IPS-20b (cell line): ENCODE measurements around the gene GPR107.

Experiments
- H3K27ac ChIP-seq: one replicate; pipeline ENCODE4 v1.5.1; 2013; ENCODE audit warnings: low read length
- H3K27me3 ChIP-seq: 2 replicates; pipeline ENCODE4 v1.6.1; 2013; ENCODE audit warnings: mild to moderate bottlenecking, low read length, inconsistent platforms; ENCODE audit not compliant: insufficient read depth
- H3K36me3 ChIP-seq: 2 replicates; pipeline ENCODE4 v1.6.1; 2013; ENCODE audit warnings: low read depth, mild to moderate bottlenecking, inconsistent platforms, low read length, moderate library complexity; ENCODE audit not compliant: insufficient read depth
- H3K4me1 ChIP-seq: 2 replicates; pipeline ENCODE4 v1.6.1; 2013; ENCODE audit warnings: mild to moderate bottlenecking, control low read depth, inconsistent platforms, low read length, moderate library complexity; ENCODE audit not compliant: insufficient read depth
- H3K4me3 ChIP-seq: 2 replicates; pipeline ENCODE4 v1.5.1; 2013; ENCODE audit warnings: mild to moderate bottlenecking, low read length, inconsistent platforms
- H3K9ac ChIP-seq: 2 replicates; pipeline ENCODE4 v1.6.1; 2013; ENCODE audit warnings: low read depth, mild to moderate bottlenecking, inconsistent platforms, low read length, moderate library complexity
- H3K9me3 ChIP-seq: 2 replicates; pipeline ENCODE4 v1.6.1; 2013; ENCODE audit warnings: mild to moderate bottlenecking, low read depth, low read length, inconsistent platforms; ENCODE audit not compliant: insufficient read depth

The GPR107 gene

DNA sequence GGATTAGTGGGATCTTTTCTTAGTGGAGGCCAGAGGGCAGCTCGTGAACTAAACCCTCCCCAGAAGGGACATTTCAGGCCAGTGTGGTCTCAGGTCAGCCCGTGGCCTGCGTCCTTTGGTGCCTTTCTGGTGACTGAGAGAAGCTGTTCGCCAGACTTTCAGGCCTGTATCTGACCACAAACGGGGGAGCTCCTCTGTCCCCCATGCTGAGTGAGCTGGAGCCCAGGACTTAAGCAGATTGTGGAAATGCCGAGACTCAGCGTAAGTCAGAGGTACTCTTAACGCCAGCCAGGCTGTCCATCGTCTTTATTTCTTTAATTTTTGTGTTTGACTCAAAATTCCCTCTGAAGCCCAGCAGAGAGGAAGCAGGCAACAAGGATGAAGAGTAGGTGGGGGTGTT is 63.7 kb downstream of the GPR107 start:
- Histone ChIP-seq H3K27ac (no peak overlapping the region), H3K36me3 (no peaks in the 10 kb centered on the region; the same call in 1 of the 2 replicates)

DNA sequence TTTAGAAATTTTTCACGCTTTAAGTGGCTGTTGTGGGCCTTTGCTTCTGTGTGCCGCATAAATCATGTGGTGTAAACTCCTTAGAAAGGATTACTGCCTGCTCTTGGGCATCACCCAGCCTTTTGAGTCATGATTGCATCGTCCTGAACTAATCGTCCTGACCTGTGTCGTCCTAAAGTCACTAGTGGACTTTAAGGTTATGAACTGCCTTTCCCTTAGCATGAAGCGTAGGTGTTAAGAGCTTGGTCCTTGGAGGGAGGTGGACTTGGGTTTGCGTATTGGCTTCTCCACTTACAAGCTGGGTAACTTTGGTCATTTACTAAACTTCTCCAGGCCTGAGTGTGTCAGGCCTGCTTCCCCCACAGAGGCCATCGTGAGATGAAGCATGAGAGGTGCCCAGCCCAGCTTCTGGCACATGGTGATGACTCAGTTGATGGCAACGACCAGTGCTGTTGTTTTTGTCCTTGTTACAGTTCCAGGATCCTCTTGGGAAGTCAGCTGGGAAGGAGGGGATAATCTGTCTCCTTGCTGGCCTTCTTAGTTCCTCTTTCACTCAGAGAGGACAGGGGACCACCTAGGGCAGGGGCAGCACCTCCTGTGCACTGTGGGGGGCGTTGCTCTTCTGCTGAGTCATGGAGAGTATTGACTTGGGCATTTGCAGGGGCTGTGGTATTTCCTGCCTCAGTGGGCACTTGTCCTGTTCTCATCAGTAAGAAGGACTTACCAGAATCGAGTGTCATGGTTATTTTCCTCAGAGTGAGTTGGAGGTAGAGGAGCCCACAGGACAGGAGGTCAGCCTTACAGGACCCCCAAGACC is 64.3 kb downstream of the GPR107 start:
- Histone ChIP-seq H3K27ac (peak overlapping the region; percentile 8), H3K4me1 (peaks cover 15% of the 10 kb centered on the region; the same call in 1 of the 2 replicates), H3K4me3 (no peak overlapping the region), H3K9me3 (no peaks in the 10 kb centered on the region), H3K9ac (peak overlapping the region; percentile 16; the same call in 1 of the 2 replicates), H3K36me3 (no peaks in the 10 kb centered on the region; the same call in 1 of the 2 replicates), H3K27me3 (no peaks in the 10 kb centered on the region)

More for the DNA sequence above, 63.7 kb downstream of the GPR107 start:
- no peaks in the 10 kb centered on the region for H3K9me3 ChIP-seq
- no peaks in the 10 kb centered on the region for H3K27me3 ChIP-seq
- H3K4me1 ChIP-seq = peaks cover 15% of the 10 kb centered on the region; the same call in 1 of the 2 replicates
- no peak overlapping the region for H3K4me3 ChIP-seq
- H3K9ac ChIP-seq = no peak overlapping the region; the same call in 1 of the 2 replicates

DNA sequence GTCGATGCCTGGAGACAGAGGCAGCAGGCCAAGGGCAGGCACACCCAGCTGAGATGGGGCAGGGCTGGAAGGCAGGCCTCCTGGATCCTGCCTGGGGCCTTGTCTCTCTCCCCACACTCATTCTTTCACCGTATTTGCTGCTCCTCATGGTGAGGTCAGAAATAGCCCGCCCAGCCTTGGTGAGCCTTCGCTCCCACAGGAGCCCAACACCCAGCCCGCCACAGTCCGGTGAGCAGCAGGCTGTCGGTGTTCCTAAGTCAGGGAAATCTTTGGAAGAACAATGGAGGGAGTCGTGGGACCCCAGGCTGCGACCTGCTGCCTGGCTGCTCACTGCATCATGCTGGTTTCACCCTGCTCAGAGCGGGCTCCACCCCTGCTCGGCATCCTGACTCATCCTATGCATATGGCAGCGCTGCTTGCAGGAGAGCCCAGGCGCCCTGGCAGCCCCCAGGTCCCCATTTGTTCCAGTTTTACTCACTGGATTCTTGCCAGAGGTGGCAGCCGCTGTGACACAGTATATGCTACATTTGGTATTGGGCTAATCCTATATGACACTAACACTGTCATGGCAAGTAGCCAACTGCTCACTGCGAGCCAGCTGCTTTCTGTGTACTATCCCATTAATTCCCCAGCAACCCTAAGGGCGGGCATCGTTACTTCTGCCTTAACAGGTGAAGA is 65.3 kb downstream of the GPR107 start:
- H3K4me3 ChIP-seq = no peak overlapping the region
- H3K27ac ChIP-seq = no peak overlapping the region
- H3K27me3 ChIP-seq = no peaks in the 10 kb centered on the region
- no peaks in the 10 kb centered on the region for H3K36me3 ChIP-seq
- H3K9me3 ChIP-seq = no peaks in the 10 kb centered on the region
- H3K9ac ChIP-seq = no peak overlapping the region
- H3K4me1 ChIP-seq = peaks cover 15% of the 10 kb centered on the region; the same call in 1 of the 2 replicates

DNA sequence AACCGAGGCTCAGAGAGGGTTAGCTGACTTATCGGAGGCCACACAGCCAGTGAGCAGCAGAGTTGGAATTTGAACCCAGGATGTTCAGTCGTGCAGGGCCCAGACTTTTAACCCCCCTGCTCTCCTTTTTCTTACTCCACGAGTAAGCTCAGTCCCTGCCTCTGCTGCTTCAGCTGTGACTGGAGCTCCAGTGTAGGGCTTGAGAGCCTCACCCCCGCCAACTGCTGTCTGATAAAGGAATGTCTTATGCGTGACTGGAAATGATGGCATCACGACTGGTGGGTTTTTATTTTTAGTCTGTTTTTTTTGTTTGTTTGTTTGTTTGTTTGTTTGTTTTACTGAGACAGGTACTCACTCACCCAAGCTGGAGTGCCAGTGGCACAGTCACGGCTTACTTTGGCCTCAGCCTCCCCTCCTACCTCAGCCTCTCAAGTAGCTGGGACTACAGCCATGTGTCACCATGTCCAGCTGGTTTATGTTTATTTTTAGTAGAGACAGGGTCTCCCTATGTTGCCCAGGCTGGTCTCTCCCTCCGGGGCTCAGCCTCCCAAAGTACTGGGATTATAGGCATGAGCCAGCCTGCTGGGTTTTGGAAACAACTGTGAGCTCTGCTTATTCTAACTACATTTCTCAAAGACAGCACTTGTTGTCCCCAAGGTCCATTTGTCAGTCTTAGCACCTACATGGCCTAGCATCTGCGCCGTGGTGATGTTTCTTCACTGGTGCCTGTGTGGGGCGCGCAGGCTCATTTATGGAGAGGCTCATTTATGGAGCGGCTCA is 66.0 kb downstream of the GPR107 start:
- H3K36me3 ChIP-seq = no peaks in the 10 kb centered on the region
- peaks cover 15% of the 10 kb centered on the region; the same call in 1 of the 2 replicates for H3K4me1 ChIP-seq
- H3K27me3 ChIP-seq = no peaks in the 10 kb centered on the region
- H3K9me3 ChIP-seq = no peaks in the 10 kb centered on the region
- H3K27ac ChIP-seq = no peak overlapping the region
- H3K4me3 ChIP-seq = no peak overlapping the region
- H3K9ac ChIP-seq = no peak overlapping the region; the same call in 1 of the 2 replicates

DNA sequence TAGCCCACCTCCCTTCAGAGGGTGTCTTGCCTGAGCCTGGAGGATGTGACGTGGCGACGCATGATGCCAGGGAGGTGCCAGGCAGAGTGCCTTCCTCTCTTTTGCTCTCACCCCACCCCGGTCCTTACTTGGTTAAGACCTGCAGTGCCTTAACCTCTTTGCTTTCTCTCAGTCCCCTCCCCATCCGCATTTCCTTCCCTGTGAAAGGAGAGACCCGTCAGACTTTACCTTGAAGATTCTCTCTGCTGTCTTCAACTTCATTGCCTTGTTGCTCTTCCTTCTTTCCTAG is 66.5 kb downstream of the GPR107 start:
- Histone ChIP-seq H3K4me3 (no peak overlapping the region), H3K36me3 (no peaks in the 10 kb centered on the region), H3K27ac (no peak overlapping the region), H3K9ac (no peak overlapping the region; the same call in 1 of the 2 replicates), H3K27me3 (no peaks in the 10 kb centered on the region), H3K9me3 (no peaks in the 10 kb centered on the region), H3K4me1 (peaks cover 15% of the 10 kb centered on the region; the same call in 1 of the 2 replicates)

- peaks cover 15% of the 10 kb centered on the region; the same call in 1 of the 2 replicates for H3K4me1 ChIP-seq
- no peaks in the 10 kb centered on the region for H3K27me3 ChIP-seq
- H3K9ac ChIP-seq = no peak overlapping the region
- no peak overlapping the region for H3K27ac ChIP-seq
- H3K9me3 ChIP-seq = no peaks in the 10 kb centered on the region
- H3K4me3 ChIP-seq = no peak overlapping the region
- no peaks in the 10 kb centered on the region for H3K36me3 ChIP-seq
Observed at GRCh38 chr9:130120832-130121231, 67.1 kb downstream of the GPR107 start.

DNA sequence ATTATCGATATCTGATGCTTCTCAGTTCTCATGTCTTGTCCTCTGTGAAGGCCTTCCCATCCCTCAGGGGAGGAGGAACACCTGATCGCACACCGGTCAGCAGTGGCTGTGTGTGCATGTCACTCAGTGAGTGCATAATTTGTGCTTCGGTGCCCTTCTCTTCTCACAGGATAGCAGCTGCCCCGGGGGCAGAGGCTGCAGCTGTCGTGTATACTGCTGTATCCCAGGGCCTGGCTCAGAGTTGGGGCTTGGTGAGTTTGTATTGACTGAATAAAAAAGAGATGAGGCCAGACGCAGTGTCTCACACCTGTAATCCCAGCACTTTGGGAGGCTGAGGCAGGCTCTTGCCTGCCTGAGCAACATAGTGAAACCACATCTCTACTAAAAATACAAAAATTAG is 68.8 kb downstream of the GPR107 start:
- Histone ChIP-seq H3K4me1 (peaks cover 12% of the 10 kb centered on the region; the same call in 1 of the 2 replicates), H3K27me3 (no peaks in the 10 kb centered on the region), H3K4me3 (no peak overlapping the region), H3K9me3 (no peaks in the 10 kb centered on the region), H3K9ac (no peak overlapping the region), H3K27ac (no peak overlapping the region), H3K36me3 (peaks cover 9% of the 10 kb centered on the region)

- Histone ChIP-seq H3K9ac (no peak overlapping the region), H3K27ac (no peak overlapping the region)
Observed at GRCh38 chr9:130124085-130124860, 70.6 kb downstream of the GPR107 start.

GRCh38 chr9:130126721-130127433 is 73.2 kb downstream of the GPR107 start:
- no peaks in the 10 kb centered on the region for H3K27me3 ChIP-seq
- H3K36me3 ChIP-seq = peaks cover 38% of the 10 kb centered on the region
- no peak overlapping the region for H3K27ac ChIP-seq
- no peaks in the 10 kb centered on the region for H3K4me1 ChIP-seq
- H3K9me3 ChIP-seq = no peaks in the 10 kb centered on the region
- no peak overlapping the region for H3K4me3 ChIP-seq
- H3K9ac ChIP-seq = no peak overlapping the region

More at GRCh38 chr9:130124085-130124860, 70.6 kb downstream of the GPR107 start:
- Histone ChIP-seq H3K9me3 (no peaks in the 10 kb centered on the region), H3K27me3 (no peaks in the 10 kb centered on the region), H3K36me3 (peaks cover 27% of the 10 kb centered on the region), H3K4me1 (no peaks in the 10 kb centered on the region; the same call in 1 of the 2 replicates), H3K4me3 (no peak overlapping the region)

GRCh38 chr9:130128251-130128650 is 74.5 kb downstream of the GPR107 start:
- Histone ChIP-seq H3K4me1 (no peaks in the 10 kb centered on the region), H3K9me3 (no peaks in the 10 kb centered on the region), H3K27ac (no peak overlapping the region)

More at GRCh38 chr9:130128251-130128650, 74.5 kb downstream of the GPR107 start:
- Histone ChIP-seq H3K36me3 (peaks cover 38% of the 10 kb centered on the region), H3K27me3 (no peaks in the 10 kb centered on the region), H3K9ac (no peak overlapping the region), H3K4me3 (no peak overlapping the region)
